K562 (cell line): Measurements from ENCODE around the gene POR. TPM values are rescaled to one million over a fixed set of nuclear protein-coding genes. Genes with fewer than 3 reads are reported as not detected.

ENCODE experiments used
- ASH1L ChIP-seq: fragments of 450-650 bp; IDR thresholded peaks from 2 replicates; pipeline ENCODE4 v1.6.1; 2018; ENCODE audit warnings: borderline replicate concordance, mild to moderate bottlenecking, low read depth; ENCODE audit not compliant: partially characterized antibody
- GATAD2B ChIP-seq: fragments of 450-650 bp; IDR thresholded peaks from 2 replicates; pipeline ENCODE4 v1.6.1; 2017; ENCODE audit warnings: mild to moderate bottlenecking, borderline replicate concordance
- HNRNPK ChIP-seq: fragments of 200-400 bp; formaldehyde crosslinking; IDR thresholded peaks from one replicate; pipeline ENCODE4 v1.6.1; 2018; ENCODE audit warnings: mild to moderate bottlenecking, low read depth, low read length; ENCODE audit not compliant: poor library complexity, severe bottlenecking
- NFRKB ChIP-seq: fragments of 450-650 bp; IDR thresholded peaks from 2 replicates; pipeline ENCODE4 v1.6.1; 2016; ENCODE audit warnings: low read depth
- NFXL1 ChIP-seq: fragments of 450-650 bp; formaldehyde crosslinking; IDR thresholded peaks from 2 replicates; pipeline ENCODE4 v1.4.0; 2021; ENCODE audit warnings: mild to moderate bottlenecking
- PHF8 ChIP-seq: fragments of 200-600 bp; sonication (generic); IDR thresholded peaks from 2 replicates; pipeline ENCODE4 v1.6.1; 2012; ENCODE audit warnings: mixed run types, mild to moderate bottlenecking, inconsistent platforms, low read length, moderate library complexity, borderline replicate concordance
- SAP30 ChIP-seq: fragments of 200-600 bp; sonication (generic); IDR thresholded peaks from 2 replicates; pipeline ENCODE4 v1.6.1; 2012; ENCODE audit warnings: borderline replicate concordance, low read depth, mild to moderate bottlenecking, moderate library complexity, low read length, control low read depth, inconsistent platforms; ENCODE audit not compliant: insufficient read depth, poor library complexity, severe bottlenecking
- TCF7 ChIP-seq: sonication (generic); IDR thresholded peaks from 2 replicates; pipeline ENCODE4 v1.6.1; 2016; ENCODE audit warnings: antibody characterized with exemption, borderline replicate concordance
- ZBED1 ChIP-seq: IDR thresholded peaks from 2 replicates; pipeline ENCODE4 v1.6.1; 2014
- ZNF124 ChIP-seq: sonication (generic); formaldehyde crosslinking; IDR thresholded peaks from 2 replicates; pipeline ENCODE4 v1.8.1; 2022; ENCODE audit warnings: missing genetic modification reagents
- polyA plus RNA-seq, 8 experiments: library from polyadenylated mRNA; depleted of rRNA in 4 of 8; stranded (reverse) in 5 of 8; unstranded in 3 of 8; fragments of >200 nt; fragmentation: Nextera tagmentation in 2 of 8; fragmentation: Illumina TruSeq in 1 of 8; extraction: Ambion mirVana in 2 of 8; extraction: Trizol in 1 of 8; gene quantifications; 2 replicates each; pipeline versions ENCODE4 v1.2.1 to v1.2.3, GENCODE V29; 2011 to 2014; ENCODE audit warnings: inconsistent platforms in 1 of 8, missing spikeins in 1 of 8
- total RNA-seq, 7 experiments: library from RNA; depleted of rRNA in 6 of 7; stranded (reverse); fragments of >200 nt in 6 of 7; fragmentation: Illumina TruSeq in 2 of 7; extraction: Trizol in 2 of 7; gene quantifications; 2 replicates each; pipeline versions ENCODE4 v1.2.1 to v1.2.3, GENCODE V29; 2011 to 2021; ENCODE audit warnings: low replicate concordance in 1 of 7
- TF ChIP-seq, protein P1 (sequence below): fragments of 250-450 bp; sonication (Bioruptor Pico); IDR thresholded peaks from 2 replicates; pipeline ENCODE4 v1.5.0; 2020; ENCODE audit warnings: mild to moderate bottlenecking
- TF ChIP-seq, protein P2 (sequence below): fragments of 250-450 bp; sonication (Bioruptor Pico); IDR thresholded peaks from 2 replicates; pipeline ENCODE4 v1.4.0; 2020; ENCODE audit warnings: mild to moderate bottlenecking
- TF ChIP-seq, protein P3 (sequence below): fragments of 450-650 bp; IDR thresholded peaks from 2 replicates; pipeline ENCODE4 v1.6.1; 2016; ENCODE audit warnings: borderline replicate concordance
- TF ChIP-seq, protein P4 (sequence below): fragments of 250-450 bp; sonication (Bioruptor Pico); IDR thresholded peaks from 2 replicates; pipeline ENCODE4 v1.9.0; 2021; ENCODE audit warnings: mild to moderate bottlenecking, inconsistent platforms
- TF ChIP-seq, protein P5 (sequence below): fragments of 250-450 bp; sonication (Bioruptor Pico); IDR thresholded peaks from 2 replicates; pipeline ENCODE4 v1.8.0; 2022; ENCODE audit warnings: moderate library complexity, mild to moderate bottlenecking, inconsistent platforms
- TF ChIP-seq, protein P6 (sequence below), 2 experiments: fragments of 450-650 bp; IDR thresholded peaks; 2 replicates each; pipeline ENCODE4 v1.6.1; 2016

The POR gene
- total and polyA plus RNA-seq, 9 of the 15 experiments (the other 6 are each of a cell fraction or from before 2014, with no cell fraction given), result 4.7 to 142 (median 40.8) TPM

DNA sequence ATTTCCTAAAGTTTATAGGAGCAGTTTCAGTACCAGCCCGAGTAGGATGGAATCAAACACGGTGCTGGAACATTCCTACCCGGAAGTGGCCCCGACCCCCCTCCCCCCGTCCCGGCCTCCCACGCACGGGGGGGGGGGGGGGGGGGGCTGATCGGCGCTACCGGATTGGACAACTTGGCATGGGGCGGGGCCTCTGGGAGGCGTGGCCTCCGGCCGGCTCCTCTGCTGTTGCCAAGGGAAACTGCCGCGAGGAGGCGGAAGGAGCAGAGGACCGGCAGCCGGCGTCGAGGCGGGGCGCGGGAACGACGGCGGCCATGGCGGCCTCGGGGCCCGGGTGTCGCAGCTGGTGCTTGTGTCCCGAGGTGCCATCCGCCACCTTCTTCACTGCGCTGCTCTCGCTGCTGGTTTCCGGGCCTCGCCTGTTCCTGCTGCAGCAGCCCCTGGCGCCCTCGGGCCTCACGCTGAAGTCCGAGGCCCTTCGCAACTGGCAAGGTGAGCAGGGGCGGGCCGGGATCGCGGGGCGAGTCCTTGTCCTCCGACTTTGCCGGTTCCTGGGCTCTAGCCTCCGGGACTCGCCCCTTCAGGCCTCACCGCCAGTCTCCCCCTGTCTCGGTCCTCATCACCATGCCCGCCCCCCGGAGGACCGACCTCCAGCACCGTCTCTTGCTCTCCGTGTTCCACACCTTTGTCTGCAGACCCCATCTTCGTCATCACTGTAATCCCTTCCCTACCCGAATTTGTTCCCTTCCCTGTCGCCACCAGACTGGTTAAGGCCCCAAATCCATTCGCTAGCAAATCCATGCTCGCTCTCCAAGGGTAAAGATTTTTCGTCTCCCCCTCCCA lies 36.0 kb upstream of the POR start, which contains the start of gene RHBDD2 (continued):
- TF ChIP-seq, protein P1, sequence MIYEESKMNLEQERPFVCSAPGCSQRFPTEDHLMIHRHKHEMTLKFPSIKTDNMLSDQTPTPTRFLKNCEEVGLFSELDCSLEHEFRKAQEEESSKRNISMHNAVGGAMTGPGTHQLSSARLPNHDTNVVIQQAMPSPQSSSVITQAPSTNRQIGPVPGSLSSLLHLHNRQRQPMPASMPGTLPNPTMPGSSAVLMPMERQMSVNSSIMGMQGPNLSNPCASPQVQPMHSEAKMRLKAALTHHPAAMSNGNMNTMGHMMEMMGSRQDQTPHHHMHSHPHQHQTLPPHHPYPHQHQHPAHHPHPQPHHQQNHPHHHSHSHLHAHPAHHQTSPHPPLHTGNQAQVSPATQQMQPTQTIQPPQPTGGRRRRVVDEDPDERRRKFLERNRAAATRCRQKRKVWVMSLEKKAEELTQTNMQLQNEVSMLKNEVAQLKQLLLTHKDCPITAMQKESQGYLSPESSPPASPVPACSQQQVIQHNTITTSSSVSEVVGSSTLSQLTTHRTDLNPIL (CRISPR knock-in tag), result no peak
- TF ChIP-seq NFXL1 (CRISPR knock-in tag), result no peak
- TF ChIP-seq, protein P2, sequence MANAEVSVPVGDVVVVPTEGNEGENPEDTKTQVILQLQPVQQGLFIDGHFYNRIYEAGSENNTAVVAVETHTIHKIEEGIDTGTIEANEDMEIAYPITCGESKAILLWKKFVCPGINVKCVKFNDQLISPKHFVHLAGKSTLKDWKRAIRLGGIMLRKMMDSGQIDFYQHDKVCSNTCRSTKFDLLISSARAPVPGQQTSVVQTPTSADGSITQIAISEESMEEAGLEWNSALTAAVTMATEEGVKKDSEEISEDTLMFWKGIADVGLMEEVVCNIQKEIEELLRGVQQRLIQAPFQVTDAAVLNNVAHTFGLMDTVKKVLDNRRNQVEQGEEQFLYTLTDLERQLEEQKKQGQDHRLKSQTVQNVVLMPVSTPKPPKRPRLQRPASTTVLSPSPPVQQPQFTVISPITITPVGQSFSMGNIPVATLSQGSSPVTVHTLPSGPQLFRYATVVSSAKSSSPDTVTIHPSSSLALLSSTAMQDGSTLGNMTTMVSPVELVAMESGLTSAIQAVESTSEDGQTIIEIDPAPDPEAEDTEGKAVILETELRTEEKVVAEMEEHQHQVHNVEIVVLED (CRISPR knock-in tag), result peak; percentile 28; the same call in 1 of the 2 replicates
- TF ChIP-seq ASH1L, result no peak
- no peak for TF ChIP-seq GATAD2B
- no peak for TF ChIP-seq ZNF124 (CRISPR knock-in tag)
- no peak; the same call in none of the 2 replicates for TF ChIP-seq NFRKB
- peak; percentile 90 for TF ChIP-seq SAP30
- peak; percentile 95; the same call in 1 of the 2 replicates for TF ChIP-seq PHF8
- peak; percentile 77 for TF ChIP-seq HNRNPK
- TF ChIP-seq, protein P3, sequence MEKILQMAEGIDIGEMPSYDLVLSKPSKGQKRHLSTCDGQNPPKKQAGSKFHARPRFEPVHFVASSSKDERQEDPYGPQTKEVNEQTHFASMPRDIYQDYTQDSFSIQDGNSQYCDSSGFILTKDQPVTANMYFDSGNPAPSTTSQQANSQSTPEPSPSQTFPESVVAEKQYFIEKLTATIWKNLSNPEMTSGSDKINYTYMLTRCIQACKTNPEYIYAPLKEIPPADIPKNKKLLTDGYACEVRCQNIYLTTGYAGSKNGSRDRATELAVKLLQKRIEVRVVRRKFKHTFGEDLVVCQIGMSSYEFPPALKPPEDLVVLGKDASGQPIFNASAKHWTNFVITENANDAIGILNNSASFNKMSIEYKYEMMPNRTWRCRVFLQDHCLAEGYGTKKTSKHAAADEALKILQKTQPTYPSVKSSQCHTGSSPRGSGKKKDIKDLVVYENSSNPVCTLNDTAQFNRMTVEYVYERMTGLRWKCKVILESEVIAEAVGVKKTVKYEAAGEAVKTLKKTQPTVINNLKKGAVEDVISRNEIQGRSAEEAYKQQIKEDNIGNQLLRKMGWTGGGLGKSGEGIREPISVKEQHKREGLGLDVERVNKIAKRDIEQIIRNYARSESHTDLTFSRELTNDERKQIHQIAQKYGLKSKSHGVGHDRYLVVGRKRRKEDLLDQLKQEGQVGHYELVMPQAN, result peak; percentile 90
- TF ChIP-seq, protein P4, sequence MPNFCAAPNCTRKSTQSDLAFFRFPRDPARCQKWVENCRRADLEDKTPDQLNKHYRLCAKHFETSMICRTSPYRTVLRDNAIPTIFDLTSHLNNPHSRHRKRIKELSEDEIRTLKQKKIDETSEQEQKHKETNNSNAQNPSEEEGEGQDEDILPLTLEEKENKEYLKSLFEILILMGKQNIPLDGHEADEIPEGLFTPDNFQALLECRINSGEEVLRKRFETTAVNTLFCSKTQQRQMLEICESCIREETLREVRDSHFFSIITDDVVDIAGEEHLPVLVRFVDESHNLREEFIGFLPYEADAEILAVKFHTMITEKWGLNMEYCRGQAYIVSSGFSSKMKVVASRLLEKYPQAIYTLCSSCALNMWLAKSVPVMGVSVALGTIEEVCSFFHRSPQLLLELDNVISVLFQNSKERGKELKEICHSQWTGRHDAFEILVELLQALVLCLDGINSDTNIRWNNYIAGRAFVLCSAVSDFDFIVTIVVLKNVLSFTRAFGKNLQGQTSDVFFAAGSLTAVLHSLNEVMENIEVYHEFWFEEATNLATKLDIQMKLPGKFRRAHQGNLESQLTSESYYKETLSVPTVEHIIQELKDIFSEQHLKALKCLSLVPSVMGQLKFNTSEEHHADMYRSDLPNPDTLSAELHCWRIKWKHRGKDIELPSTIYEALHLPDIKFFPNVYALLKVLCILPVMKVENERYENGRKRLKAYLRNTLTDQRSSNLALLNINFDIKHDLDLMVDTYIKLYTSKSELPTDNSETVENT (CRISPR knock-in tag), result peak; percentile 91
- peak; percentile 67; the same call in 1 of the 2 replicates for TF ChIP-seq TCF7
- TF ChIP-seq, protein P5, sequence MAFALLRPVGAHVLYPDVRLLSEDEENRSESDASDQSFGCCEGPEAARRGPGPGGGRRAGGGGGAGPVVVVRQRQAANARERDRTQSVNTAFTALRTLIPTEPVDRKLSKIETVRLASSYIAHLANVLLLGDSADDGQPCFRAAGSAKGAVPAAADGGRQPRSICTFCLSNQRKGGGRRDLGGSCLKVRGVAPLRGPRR (CRISPR knock-in tag), result no peak
- TF ChIP-seq, protein P6, sequence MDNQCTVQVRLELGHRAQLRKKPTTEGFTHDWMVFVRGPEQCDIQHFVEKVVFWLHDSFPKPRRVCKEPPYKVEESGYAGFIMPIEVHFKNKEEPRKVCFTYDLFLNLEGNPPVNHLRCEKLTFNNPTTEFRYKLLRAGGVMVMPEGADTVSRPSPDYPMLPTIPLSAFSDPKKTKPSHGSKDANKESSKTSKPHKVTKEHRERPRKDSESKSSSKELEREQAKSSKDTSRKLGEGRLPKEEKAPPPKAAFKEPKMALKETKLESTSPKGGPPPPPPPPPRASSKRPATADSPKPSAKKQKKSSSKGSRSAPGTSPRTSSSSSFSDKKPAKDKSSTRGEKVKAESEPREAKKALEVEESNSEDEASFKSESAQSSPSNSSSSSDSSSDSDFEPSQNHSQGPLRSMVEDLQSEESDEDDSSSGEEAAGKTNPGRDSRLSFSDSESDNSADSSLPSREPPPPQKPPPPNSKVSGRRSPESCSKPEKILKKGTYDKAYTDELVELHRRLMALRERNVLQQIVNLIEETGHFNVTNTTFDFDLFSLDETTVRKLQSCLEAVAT (IDR thresholded peaks at IDR 0.05), result 0 out of 4 replicates have a peak, but pooled peaks of 1 of the 2 experiments have one; percentile 46
- peak; percentile 74 for TF ChIP-seq ZBED1
